ELR (cell line): ENCODE results near the gene GRIK3.
"Not testable (repeated sequence)": the region's sequence is repeated elsewhere in the genome, so short reads cannot be mapped to it uniquely, and the experiment has no call there.

Experiments
- DNase-seq: peaks from one replicate; pipeline ENCODE4 v3.0.0-alpha.2; 2015; ENCODE audit warnings: low read depth

The GRIK3 gene

GRCh38 chr1:36783475-36783874 is 250.8 kb downstream of the GRIK3 start:
- no peak for DNase-seq

GRCh38 chr1:36782785-36783184 is 251.5 kb downstream of the GRIK3 start:
- DNase-seq, result no peak

GRCh38 chr1:36782085-36782484 is 252.2 kb downstream of the GRIK3 start:
- no peak for DNase-seq

- no peak for DNase-seq
Observed at GRCh38 chr1:36781098-36781497, 253.2 kb downstream of the GRIK3 start.

- DNase-seq, result no peak
Observed at GRCh38 chr1:36778740-36779139, 255.6 kb downstream of the GRIK3 start.

- no peak for DNase-seq
Observed at GRCh38 chr1:36776948-36777831, 257.1 kb downstream of the GRIK3 start.

GRCh38 chr1:36776256-36776655 is 258.1 kb downstream of the GRIK3 start:
- DNase-seq, result no peak

- DNase-seq, result no peak
Observed at GRCh38 chr1:36775716-36776115, 258.6 kb downstream of the GRIK3 start.

GRCh38 chr1:36773827-36774541 is 260.3 kb downstream of the GRIK3 start:
- no peak for DNase-seq

- no peak for DNase-seq
Observed at GRCh38 chr1:36772647-36773495, 261.4 kb downstream of the GRIK3 start.

- DNase-seq, result no peak
Observed at GRCh38 chr1:36771660-36772284, 262.5 kb downstream of the GRIK3 start.

GRCh38 chr1:36771240-36771639 is 263.1 kb downstream of the GRIK3 start:
- no peak for DNase-seq

GRCh38 chr1:36769886-36770830 is 264.2 kb downstream of the GRIK3 start:
- DNase-seq, result no peak

- no peak for DNase-seq
Observed at GRCh38 chr1:36768486-36769178, 265.7 kb downstream of the GRIK3 start.

GRCh38 chr1:36767429-36767828 is 266.9 kb downstream of the GRIK3 start:
- DNase-seq, result not testable (repeated sequence)

GRCh38 chr1:36766481-36766880 is 267.8 kb downstream of the GRIK3 start:
- DNase-seq, result no peak

- no peak for DNase-seq
Observed at GRCh38 chr1:36765785-36766300, 268.5 kb downstream of the GRIK3 start.

GRCh38 chr1:36764798-36765197 is 269.5 kb downstream of the GRIK3 start:
- no peak for DNase-seq

GRCh38 chr1:36763771-36764170 is 270.5 kb downstream of the GRIK3 start:
- DNase-seq, result no peak

GRCh38 chr1:36762174-36762573 is 272.1 kb downstream of the GRIK3 start:
- DNase-seq, result no peak
